HG02610 (cell line): Measurements from ENCODE around the gene LRRC4.
A peak's percentile ranks its signal among the peaks of the same experiment; 100 is the strongest.

Experiments
- ATAC-seq: cut with Tn5 transposase; IDR thresholded peaks from one replicate; pipeline ENCODE4 v1.9.1; 2021; ENCODE audit warnings: mild to moderate bottlenecking, moderate library complexity; ENCODE audit not compliant: unreplicated experiment

The LRRC4 gene

DNA sequence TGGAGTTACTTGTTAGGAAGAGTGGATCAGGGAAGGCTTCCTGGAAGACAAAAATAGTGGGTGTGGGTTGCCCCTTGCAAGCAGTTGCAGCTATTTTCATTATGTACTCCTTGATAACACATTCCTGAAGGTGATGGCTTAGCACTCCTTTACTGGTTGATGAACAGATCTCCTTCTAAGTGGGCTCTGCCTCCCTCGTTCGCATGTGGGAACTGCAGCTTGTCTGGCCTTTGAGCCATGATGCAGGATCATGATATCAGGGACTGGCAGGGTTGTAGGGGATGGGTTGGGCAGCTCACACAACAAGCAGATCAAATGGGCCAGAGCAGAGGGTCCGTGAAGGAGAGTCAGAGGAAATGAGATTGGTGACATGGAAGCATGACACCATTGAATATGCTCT lies 28.8 kb upstream of the LRRC4 start:
- ATAC-seq, result no peak

DNA sequence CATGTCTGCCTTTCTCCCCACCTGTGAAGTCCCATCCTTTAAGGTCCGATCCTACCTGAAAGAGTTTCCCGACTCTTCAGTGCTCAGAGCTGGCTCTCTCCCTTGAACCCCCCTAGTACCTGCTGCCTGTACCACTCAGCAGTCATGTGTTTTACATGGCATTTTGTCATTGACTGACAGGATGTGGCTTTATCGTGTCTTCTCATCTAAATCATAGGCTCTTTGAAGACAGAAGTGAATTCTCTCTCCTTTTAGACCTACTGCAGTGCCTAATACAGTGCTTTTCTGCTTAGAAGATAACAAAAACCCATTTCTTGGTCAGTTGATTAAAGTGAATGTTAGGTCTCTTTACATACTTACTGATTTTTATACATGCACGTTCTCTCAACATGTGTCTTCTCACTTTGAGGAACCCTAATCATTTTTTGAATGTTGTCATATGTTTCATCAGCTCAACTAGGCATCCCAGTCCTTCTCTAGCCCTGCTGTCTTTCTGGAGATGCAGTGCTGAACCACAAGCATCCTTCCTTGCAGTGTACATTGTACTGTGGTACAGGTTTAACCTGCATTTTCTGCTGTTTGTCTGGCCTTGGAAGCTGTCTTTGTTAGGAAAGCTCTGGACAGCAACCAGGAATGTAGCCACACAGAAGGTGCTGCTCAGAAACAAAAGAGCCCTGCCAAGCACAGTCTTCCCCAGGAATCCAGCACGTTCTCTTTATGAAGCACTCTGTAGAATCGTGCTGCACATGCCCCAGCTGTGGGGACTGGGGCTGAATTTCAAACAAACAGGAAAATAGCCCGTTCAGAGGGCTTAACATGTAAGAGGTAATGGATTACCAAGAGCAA lies 28.1 kb upstream of the LRRC4 start:
- no peak for ATAC-seq

DNA sequence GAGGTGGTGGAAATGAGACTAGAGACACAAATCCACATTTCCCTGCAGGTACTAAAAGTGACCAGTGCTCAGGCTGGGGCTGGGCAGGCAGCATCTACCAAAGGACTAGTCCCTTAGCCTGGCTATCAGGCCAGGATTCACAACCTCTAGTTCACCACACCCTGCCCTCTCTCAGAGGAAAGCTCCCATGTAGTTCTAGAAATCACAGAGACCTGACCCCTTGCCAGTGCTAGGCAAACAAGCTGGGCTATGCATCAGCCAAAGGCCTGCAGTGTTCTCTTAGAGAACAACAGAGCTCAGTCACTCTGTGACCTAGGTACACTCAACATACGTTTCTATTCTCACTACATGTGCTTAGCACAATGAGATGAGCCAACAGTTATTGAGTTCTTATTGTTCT lies 26.7 kb upstream of the LRRC4 start:
- no peak for ATAC-seq

DNA sequence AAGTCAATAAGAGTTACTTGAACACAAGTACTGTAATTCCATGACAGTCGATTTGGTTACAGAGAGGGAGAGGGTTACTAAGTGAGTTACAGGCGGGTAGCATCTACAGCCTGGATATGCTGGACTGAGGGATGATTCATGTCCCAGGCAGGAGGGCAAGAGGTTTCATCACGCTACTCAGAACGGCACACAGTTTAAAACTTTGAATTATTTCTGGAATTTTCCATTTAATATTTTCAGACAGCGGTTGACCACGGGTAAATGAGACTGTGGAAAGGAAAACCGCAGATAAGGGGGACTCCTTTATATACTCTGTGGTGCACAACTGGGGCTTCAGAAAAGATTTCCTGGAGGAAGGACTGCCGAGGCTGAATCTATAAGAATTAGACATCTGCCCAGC lies 25.7 kb upstream of the LRRC4 start:
- ATAC-seq, result no peak

DNA sequence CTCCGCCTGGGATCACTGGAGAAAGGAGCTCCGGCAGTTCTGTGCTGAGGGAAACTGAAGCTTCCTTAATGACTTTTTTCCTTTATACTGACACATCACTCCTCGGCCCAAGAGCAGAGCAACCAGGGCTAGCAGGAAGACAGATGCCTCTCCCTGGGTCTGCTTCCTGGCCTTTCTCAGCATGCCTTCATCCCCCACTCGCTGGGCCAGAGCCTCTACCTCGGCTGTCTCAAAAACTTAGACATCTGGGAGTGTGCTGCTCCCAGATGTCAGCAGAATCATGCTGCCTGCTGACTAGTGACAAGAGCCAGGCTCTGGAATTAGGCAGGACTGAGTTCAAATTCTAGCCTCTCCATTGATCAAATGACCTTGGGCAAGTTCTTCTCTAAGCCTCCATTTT lies 24.4 kb upstream of the LRRC4 start:
- no peak for ATAC-seq

DNA sequence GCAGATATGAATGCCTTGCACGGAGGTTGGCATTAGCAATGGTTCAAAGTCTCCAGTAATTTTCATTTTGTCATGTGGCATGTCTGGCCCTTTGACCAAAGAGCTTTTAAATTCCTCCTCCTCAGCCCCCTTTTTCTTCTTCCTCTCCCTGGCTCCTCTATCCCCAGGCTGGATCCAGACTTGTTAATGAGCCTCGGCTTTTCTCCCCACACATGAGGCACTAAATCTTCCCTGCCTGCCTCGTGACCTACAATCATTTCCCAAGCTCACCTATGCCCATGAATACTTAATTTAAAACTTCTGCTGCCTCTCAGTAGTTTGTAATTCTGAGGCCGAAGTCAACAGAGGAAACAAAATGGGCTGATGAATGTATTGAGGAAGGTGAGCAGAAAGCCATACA lies 23.3 kb upstream of the LRRC4 start:
- ATAC-seq, result no peak

DNA sequence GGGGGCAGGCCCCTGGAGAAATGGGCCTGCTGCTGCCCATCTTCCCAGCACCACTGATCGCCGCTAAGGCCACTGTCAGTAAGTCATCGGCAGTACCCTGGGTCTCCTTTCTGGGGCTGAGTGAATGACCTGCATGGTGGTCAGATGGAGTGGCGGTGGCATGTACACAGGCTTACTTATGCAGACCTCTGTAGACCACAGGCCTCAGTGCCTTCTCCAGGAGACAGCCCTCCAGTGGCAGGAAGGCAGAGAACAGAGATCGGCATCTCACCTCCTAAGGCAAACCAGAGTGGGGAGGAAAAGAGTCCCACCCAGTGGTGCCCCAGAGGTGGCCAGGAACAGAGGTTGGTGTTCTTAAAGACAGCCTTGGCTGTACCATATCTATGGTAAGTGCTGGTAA lies 22.8 kb upstream of the LRRC4 start:
- no peak for ATAC-seq

DNA sequence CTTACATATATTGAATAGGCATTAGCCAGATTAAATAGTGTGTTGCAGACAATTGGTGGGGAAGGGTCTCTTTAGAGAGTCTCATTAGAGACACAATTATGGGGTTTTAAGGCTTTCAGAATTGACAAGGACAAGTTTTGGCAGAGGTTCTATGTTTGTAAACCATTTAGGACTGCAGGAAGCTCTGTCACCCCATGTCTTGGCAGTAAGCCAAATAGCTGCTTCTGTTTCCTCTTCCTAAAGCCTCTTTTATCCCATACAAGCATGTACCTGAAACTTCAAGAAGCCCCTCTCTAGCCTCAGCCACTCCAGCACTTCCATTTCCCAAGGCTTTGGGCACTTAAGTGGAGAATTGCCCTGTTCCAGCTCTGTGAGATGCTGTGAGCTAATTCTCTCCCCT lies 21.8 kb upstream of the LRRC4 start:
- no peak for ATAC-seq

DNA sequence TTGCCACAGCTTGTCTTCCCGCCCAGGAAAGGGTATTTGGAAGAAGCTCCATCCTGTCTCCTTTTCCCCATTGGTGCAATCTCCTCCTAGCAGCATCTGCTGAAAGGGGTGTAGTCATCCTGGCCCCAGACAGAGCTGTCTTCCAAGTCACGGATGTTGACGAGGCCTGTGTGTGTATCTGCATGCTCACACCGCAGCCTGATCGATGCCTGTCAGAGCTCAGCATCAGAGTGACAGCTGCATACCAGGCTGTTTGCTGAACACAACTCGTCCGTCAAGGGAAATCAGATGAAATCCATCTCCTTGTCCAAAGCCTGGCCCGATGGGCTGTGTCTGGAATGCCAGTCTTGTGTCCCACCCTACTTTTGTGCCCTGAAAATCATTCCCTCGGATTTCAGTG lies 21.2 kb upstream of the LRRC4 start:
- no peak for ATAC-seq

DNA sequence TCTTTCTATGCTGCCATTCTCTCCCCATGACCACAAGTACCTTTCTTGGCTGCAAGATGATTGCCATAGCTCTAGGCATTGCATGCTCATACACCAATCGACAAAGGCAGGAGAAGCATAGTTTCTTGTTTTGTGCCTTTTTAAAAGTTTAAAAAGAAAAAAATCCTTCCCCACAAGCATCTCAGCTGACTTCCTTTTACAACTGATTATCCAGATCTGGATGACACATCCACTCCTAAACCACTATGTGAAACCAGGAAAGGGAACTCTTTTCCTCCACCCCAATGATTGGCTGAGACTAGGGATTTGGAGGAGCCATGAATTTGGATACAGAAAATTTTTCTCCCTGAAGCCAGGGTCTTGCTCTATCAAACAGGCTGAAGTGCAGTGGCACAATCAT lies 14.5 kb upstream of the LRRC4 start:
- ATAC-seq, result no peak

DNA sequence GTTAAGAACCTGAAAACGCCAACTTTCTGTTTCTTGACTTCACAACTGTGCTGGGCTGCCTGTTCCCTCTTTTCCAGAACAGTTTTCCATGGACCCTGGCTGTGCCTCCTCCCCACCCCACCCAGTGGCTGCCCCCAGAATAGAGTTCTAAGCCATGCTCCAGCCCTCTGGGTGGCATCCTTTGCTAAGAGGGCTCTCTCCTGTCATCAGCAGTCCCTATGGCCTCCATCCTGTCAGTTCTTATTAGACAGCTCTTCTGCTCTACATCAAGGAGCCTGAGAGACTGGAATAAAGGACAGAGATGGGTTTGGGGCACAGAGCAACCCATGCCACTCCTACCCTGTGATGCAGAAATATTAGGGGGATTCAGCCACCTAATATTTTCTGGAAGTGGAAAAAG lies 13.9 kb upstream of the LRRC4 start:
- ATAC-seq, result no peak

DNA sequence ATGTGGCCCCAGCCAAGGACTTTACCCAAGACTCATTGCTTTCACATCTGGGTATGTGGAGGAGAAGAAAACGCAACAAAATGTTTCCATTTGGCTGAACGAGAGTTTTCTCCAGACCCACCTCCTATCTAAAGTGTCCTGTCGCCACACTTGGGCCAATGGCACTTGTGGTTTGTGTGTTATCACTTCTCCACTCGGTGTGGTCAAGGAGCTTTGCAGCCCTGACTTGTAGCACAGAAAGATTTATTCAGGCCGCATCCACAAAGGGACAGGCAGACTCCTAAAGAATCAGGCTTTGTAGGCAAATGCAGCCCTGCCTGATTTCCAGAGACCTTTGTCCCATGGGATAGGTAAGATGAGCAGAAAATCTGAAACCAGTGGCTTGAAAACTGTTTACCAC lies 12.8 kb upstream of the LRRC4 start:
- peak; percentile 43 for ATAC-seq

DNA sequence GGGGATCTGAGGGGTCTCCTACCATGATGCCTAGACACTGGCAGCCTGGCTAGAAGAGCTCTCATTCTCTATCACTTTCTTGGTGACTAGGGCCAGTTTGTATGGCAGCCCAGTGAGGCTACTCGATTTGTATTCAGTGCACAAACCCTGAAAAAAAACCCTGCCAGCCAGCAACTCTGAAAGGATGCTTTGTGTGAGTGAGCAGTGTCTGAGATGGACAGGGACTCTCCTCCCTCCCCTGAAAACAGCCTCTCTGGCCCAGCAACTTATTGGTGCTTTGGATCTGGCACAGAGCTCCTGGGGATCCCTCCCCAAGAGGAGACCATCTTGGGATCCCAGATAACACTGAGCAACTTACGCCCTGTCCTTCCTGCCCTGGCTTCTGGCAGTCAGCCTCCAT lies 10.8 kb upstream of the LRRC4 start:
- no peak for ATAC-seq

DNA sequence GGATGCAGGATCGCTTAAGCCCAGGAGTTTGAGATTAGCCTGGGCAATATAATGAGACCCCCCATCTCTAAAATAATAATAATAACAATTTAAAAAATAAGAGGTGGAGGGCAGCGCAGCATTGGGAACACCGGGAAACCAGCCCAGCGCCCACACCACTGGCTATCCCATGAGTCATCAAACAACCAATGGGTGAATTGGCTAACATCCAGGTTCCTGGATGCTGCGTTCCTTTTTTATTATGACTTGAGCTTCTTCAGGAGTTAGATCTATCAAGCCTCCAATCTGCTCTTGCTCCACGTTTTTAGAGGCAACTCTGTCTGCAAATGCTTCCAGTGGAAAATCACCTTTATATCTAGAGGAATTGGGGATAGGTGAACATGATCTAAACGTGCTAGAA lies 10.0 kb upstream of the LRRC4 start:
- no peak for ATAC-seq

DNA sequence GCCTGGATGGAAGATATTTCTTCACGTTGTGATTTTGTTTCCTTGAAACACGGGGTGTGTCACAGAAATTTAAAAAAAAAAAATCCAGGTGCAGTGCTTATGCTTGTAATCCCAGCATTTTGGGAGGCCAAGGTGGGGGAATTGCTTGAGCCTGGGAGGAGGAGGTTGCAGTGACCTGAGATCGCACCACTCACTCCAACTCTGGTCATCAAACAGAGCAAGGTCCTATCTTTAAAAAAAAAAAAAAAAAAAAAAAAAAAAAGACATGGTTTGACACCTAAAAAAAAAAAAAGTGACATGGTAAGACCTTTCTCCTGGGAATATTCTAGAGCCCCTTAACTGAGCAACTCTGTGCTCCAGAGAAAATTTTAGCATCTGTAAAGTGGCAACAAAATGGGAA lies 9.0 kb upstream of the LRRC4 start:
- ATAC-seq, result no peak

DNA sequence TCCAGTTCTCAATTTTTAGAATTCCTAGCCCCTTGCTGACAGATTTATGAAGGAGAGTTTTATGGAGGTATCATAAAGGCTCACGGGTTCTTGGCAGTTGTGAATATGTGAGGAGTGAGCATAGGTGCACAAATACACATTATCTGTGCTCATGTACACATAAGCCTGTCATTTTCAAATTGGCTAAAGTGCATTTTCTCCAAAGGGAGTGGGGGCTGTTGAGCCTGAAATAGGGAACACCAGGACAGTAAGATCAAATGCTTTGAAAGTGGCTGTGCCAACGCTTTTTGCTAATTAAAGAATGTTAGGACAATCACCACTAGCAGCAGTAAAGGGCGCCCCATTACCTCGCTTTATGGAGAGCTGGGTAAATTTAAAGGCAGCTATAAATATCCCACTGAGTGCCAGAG lies 8.3 kb upstream of the LRRC4 start:
- ATAC-seq, result no peak

DNA sequence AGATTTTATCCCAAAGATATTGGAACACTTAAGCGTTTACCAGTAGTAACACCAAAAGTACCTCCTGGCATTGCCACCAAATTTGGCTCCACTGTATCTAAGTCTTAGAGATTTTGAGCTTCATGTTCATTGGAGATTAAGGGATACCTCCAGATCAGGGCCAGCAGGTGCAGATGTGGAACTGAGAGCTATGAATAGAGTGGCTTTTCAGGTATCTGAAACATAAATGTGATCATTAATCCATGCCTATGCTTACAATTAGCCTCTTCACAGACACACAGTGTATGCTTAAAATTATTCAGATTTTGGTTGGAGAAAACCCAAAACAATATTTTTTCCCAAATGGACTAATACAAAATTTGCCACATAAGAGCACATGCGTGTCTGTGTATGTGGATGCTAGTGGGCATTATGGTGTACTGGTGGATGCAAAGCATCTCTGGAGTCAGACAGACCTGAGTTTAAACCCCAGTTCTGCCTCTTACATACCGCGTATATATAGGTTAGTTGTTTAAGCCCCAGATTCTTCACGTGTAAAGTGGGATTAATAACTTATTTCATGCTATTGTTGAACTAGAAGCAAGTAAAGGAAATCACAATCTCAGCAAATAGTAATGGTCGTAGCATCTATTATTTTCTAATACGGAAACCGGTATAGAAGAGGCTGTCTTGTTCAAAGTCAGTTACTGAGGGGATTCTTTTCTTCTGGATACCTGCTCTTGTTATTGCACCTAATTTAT lies 6.8 kb upstream of the LRRC4 start:
- ATAC-seq, result no peak

DNA sequence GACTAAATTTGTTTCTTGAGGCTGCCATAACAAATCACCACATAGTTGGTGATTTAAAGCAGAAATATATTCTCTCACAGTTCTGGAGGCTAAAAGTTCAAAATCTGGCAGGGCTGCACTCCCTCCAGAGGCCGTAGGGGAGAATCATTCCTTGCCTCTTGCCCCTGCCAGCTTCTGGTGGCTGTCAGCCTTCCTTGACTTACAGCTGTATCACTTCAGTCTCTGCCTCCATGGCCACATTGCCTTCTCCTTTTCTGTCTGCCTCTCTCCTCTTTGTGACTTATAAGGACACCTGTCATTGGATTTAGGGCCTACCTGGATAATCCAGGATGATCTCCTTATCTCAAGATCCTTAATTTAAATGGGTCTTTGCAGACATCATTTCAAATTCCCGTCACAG lies 5.8 kb upstream of the LRRC4 start:
- no peak for ATAC-seq

DNA sequence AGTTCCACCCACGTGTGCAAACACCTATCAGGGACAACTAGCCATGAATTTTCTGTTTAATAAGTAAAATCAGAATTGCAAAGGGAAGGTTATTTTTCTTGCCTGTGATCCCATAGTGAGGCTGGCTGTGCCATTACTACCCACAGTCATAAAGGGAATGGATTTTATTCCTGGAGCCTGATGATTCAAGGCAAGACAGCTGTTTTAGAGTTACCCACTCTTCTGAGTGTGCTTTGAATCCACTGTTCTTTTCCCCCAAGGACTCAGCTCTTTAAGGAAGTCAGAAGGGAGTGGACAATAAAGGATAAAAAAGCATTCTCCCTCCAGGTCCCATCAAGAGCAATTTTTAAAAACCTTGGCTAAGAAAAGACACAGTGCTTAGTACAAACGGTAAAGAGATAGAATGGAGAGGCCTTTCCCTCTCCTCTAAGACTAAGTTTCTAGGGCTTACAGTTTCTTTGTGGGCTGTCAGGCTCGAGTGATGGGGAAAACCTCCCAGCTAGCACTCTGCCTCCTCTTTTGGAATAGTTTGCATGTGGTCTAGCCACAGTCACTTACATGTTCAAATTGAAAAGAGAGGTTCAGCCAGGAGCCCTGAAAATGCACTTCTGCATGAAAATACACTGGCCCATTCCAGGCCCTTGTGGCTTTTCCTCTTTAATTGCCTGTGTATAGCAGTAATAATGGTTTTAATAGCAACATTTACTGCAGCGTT lies 5.1 kb upstream of the LRRC4 start:
- peak; percentile 68 for ATAC-seq

DNA sequence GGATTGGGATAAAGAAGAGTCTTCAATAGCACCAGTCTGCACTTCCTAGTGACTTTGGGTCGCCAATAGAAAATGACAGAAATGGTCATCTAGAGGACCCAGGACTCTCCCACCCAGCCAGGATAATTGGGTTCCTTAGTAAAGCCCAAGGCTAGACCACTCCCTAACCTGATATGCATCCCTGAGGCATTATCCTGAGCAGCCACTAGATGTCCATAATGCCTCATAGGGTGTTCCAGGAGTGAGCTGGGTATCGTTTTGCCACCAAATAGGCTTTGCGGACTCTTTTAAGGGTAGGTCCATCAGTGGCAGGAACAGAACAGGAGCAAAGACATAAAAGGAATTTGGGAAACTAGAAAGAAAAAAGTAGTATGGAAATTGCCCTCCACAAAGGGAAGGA lies 4.5 kb upstream of the LRRC4 start:
- no peak for ATAC-seq

DNA sequence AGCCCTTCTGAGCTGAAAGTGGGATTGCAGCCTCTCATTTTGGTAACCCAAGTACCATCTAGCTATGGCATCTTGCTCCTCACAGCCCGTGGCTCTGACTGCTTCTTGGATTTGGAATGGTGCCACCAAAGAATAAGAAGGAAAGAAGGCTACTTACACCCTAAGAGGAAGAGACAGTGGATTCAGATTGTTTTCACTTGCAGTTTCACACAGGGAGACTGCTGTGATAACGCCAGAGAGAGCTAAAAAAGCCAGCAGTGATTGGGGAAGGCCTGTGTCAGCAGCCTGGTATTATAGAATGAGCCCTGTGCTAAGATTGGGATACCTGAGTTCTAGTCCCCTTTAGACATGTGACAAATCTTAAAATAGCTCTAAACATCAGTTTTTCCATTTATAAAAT lies 3.6 kb upstream of the LRRC4 start:
- no peak for ATAC-seq

DNA sequence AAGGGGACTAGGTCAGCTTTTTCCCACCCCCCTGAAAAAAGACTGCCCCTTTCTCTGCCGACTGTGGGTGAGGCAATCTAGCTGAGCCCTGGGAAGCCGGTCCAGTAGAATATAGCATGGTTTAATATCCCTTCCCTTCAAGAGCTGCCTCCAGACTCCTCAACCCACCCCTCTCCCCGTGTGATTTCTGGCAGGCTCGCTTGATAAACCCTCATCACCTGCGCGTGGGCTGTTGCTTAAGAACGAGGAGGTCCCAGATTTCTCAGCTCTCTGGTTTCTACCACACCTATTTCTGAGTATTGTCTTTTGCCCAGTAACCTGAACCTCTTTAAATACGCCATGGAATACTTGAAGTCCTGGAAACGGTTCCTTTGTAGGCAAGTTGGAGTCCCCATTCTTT lies 2.0 kb upstream of the LRRC4 start:
- ATAC-seq, result no peak
